HTR-8/SVneo (cell line): Measurements from ENCODE around the gene DYRK3.

ENCODE experiments used
- DNase-seq: peaks from one replicate; pipeline ENCODE4 v3.0.0; 2011; ENCODE audit warnings: low spot score, mixed read lengths; ENCODE audit not compliant: insufficient read length
- FAIRE-seq: peaks from 2 replicates; lab custom pipeline; 2011; peaks lifted over from hg19 to GRCh38; lab: Jason Lieb, UNC

Gene DYRK3

DNA sequence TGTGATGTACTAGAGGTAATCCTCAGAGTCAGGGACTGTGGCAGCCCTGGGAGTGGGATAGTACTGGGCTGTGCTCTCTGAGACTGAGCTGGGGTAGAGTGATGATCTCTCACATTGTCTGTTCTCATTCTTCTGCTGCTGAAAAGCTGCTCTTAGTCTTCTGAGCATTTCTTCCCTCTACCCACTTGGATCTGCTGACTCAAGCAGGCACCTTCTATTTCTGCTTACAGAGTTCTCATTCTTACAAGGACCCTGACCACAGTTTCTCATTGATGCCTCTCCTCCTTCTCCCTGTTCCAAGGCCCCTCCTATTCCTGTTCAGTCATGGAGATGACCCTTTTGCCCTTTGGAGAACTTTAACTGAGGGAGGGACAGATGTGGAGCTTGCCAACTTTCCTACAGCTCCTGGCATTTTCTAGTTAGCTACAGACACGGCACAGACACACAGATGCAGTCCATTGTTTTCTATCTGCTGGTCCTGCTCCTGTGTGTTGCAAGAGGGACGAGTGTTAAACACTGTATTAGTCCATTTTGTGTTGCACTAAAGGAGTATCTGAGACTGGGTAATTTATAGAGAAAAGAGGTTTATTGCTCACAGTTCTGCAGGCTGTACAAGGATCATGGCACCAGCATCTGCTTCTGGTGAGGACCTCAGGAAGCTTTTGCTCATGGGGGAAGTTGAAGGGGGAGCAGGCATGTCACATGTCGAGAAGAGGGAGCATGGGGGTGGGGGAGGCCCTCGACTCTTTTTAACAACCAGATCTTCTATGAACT, 61.7 kb downstream of the DYRK3 start:
- FAIRE-seq: no peak
- no peak for DNase-seq

DNA sequence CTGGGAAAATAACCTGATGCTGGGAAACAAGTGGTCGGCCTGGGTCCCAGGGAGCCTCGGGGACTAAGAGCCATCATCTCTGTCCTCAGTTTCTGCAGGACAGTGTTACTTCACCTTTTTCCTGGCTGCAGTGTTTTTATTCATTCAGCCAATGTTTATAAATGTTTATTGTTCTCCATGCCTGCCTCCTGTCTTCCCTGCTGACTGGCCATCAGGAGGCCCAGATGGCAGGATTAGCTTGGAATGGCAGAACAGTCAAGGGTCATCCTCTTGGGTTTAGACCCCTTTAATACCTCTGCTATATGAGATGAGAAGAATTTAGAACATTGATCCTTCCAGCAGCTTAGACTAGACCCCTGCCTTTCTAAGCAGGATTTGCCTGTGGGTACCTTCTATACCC, 62.7 kb downstream of the DYRK3 start:
- FAIRE-seq (no peak), DNase-seq (no peak)
